HK-2 (cell line): ENCODE data around the gene DCDC2.
"Not testable (repeated sequence)": the region's sequence is repeated elsewhere in the genome, so short reads cannot be mapped to it uniquely, and the experiment has no call there.

Source experiments
- DNase-seq: peaks from one replicate; pipeline ENCODE4 v3.0.0-alpha.2; 2018; ENCODE audit not compliant: unreplicated experiment

The DCDC2 gene

GRCh38 chr6:24148154-24148570 lies 209.7 kb downstream of the DCDC2 start:
- DNase-seq = no peak

DNA sequence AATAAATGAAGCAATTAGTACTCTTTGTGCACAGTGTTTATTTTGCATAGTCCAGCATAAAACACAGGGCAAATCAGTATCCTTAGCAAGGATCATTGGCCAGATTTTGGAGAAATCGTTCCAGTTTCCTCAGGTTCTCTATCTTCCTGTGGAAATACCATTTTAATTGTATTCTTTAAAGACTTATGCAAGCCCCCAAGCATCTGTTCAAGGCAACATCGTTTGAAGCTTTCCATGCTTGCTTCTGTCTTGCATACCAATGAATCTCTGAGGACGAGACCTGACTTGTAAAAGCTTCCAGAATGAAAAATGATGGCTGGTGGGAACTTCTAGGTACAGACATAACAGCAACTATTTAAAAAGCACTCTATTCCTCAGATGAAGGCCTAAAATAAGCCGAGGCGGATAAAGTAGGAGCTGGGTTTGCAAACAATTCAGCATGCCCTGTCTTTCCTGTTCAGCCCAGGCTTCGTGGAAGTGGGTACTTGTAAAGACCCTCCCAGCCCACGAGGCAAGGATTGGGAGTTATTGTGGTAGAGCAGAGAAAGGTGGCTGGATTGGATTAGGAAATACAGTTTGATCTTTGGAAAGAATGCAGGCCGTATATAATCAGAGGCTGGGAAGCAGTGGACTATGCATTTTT lies 210.2 kb downstream of the DCDC2 start:
- no peak for DNase-seq

DNA sequence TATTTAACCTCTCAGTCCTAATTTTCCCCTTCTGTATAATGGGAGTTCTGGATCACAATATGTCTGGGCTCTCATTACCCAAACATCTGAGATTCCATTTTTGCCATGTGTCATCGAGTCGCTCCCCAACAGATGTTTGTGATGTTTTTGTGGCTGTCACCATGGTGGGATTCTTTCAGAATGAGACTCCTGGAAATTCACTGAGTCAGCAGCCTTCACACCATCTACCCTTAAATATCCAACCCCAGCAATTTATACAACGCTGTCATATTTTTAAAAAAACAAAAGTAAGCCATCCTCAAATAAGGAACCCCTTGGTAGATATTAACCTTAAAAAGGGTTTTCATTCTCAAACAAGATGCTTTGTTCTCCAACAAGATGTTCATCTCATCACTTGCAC lies 211.0 kb downstream of the DCDC2 start:
- no peak for DNase-seq

DNA sequence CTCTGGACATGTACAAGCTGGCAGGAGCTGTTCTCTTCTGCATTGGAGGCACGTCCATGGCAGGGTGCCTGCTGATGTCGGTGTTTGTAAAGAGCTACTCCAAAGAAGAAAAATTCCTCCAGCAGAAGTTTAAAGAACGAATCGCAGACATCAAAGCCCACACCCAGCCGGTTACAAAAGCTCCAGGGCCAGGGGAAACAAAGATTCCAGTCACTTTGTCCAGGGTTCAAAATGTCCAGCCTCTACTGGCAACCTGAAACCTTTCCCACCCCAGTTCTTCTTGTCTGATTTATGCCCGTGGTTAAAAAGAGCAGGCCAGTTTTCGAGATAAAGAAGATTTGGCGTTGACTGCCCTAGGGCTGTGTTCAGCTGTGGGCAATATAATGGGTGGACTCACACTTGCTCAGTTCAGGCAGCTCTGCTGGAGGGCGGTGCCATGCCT lies 212.1 kb downstream of the DCDC2 start:
- DNase-seq = no peak

DNA sequence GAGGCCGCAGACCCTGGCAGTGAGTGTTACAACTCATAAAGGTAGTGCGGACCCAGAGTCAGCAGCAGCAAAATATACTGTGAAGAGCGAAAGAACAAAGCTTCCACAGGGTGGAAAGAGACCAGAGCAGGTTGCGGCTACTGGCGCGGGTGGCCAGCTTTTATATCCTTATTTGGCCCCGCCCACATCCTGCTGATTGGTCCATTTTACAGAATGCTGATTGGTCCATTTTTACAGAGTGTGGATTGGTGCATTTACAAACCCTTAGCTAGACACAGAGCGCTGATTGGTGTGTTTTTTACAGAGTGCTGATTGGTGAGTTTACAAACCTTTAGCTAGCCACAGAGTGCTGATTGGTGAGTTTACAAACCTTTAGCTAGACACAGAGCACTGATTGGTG lies 215.1 kb downstream of the DCDC2 start:
- DNase-seq = not testable (repeated sequence)

DNA sequence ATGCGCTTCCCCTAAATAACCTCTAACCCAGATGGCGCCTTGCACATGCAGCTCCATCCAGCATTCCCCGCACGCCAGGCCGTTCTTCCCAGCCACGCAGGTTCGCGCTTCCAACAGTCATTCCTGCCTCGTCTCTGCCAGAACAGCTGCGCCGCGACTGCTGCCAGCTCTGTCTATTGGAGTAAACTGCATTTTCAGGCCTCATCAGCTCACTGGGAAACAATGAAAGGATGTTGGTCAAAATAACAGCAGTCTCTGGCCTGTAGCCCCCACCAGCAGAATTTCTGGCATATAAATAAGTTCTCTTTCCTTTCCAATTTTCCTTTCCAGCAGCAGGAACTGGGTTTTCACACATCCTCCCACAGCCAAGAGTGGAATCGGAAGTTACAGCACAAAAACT lies 217.3 kb downstream of the DCDC2 start:
- DNase-seq = no peak

DNA sequence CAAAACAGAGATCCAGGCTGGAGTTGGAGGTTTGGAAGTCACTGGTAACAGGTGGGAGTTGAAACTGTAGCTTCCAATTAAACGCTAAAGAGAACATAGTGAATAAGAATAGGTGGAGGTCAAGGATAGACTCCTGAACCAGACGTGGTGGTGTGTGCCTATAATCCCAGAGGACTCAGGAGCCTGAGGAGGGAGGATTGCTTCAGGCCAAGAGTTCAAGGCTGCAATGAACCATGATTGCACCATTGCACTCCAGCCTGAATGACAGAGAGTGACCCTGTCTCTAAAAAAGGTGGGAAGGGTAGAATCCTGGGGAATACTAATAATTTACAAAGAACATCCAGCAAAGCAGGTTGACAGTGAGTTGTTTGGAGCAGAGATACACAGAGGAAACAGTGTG lies 218.2 kb downstream of the DCDC2 start:
- no peak for DNase-seq

DNA sequence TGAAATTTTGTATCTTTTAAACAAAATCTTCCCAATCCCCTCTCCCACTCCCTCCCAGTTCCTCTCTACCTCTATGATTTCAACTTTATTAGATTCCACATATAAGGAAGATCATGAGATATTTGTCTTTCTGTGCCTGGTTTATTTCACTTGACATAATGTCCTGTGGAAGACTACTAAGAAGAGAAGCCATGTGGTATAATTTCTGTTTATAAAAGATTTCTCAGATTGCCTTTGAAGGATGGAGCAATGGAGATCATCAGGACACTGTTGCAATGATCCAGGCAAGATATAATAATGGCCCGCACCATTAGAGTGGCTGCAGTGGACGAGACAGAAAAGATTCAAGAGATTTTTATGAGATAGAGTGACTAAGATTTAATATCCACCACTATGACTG lies 218.8 kb downstream of the DCDC2 start:
- no peak for DNase-seq

DNA sequence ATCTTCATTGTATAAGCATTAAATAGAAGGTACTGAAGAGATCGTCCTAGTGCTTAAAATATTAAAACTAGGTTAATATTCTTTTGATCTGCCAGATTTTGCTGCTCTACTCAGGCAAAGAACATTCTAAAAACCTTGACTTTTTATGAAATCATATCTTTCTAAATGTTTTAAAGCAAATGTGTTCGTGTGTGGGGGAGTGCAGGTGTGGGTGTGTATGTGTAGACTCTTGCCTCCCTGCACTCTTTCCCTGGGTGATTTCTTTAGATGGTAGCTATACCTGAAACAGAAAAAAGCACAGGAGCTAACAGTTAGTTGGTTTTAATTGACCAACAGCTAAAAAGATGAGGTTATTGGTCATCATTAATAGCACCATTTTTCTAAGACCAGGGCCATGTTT lies 226.1 kb downstream of the DCDC2 start:
- no peak for DNase-seq

DNA sequence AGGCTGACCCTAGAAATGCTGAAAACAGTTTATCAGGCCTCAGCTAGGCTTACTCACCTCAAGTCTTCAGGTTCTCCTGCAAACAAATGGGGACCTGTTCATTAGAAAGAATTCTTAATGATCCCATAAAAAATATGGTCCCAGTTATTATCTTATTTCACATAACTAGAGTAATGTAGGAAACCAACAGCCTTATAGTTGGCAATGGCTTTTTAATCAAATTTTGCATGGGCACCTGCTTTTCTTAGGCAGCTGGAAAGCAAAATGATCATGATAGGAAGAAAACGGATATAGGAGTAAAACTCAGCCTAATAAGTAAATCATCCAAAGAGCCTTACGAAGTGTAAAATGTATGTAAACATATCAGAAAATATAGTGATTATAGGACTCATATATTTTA lies 230.5 kb downstream of the DCDC2 start:
- DNase-seq = no peak

DNA sequence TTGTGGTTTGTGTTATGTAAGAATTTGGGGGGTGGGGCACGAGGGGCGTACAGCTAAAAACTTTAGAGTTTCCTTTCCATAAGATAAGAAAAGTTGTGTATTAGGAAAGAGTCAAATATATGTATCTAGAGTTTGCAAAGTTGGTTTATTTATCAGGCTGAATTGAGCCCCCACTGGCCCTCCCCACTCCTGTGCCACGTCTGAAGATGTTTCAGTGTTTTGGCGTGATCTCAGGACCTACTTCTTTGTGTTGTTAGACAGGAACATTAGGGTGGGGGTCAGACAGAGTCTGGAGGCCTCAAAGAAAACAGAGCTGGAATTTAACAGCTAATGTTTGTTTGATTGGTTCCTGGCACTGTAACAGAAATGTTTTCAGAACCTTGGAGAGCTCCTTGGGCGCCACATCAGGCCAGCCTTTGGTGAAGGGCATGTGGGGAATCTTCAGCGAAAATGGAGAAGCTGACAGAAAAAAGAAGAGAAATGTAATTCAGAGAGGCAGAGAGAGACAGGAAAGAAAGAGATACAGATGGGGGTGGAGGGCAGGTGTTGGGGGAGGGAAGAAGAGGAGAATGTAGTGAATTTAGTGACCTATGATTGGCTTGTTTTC lies 231.2 kb downstream of the DCDC2 start:
- peak; percentile 64 for DNase-seq

DNA sequence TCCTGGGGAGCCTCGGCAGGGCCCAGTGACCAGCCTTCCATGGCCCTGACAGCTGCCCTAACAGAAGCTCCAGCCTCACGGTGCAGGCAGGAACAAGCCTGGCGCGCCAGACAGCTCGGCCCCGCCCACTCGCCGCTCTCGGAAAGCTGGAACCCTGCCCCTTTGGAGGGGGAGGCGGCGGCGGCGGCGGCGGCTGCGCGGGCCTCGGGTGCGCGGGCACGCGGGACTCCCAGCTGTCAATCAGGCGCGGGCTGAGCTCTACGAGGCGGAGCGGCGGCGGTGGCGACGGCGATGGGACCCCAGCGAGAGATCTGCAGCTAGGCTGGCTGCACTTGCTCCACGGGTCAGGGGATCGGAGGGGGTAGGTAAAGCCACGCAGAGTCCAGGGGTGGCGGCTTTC lies 231.9 kb downstream of the DCDC2 start, which contains the start of gene NRSN1:
Gene NRSN1 (plus strand): TSS at position 236 of the 400 bp plus-strand sequence. CDS start 8,113 bp downstream, outside the sequence.
- DNase-seq = peak; percentile 48

- DNase-seq = no peak
Measured at GRCh38 chr6:24122139-24122538, 235.7 kb downstream of the DCDC2 start.
